H9 (cell line): Measurements from ENCODE around the gene ALKBH8. TPM values are rescaled to one million over a fixed set of nuclear protein-coding genes. Genes with fewer than 3 reads are reported as not detected.

ENCODE experiments used
- DNase-seq: peaks from one replicate; pipeline ENCODE4 v3.0.0-alpha.2; 2017
- H2AFZ ChIP-seq: one replicate; pipeline ENCODE4 v1.6.1; 2013; ENCODE audit warnings: mild to moderate bottlenecking, low read length, control low read depth, moderate library complexity
- H2AK5ac ChIP-seq: 2 replicates; pipeline ENCODE4 v1.6.1; 2013; ENCODE audit warnings: low read length, control low read depth, mixed read lengths; ENCODE audit not compliant: insufficient read length
- H2BK120ac ChIP-seq: one replicate; pipeline ENCODE4 v1.6.1; 2013; ENCODE audit warnings: low read depth, mild to moderate bottlenecking, low read length, control low read depth, inconsistent platforms; ENCODE audit not compliant: poor library complexity, severe bottlenecking
- H2BK12ac ChIP-seq: 2 replicates; pipeline ENCODE4 v1.6.1; 2013; ENCODE audit warnings: low read length, control low read depth, mixed read lengths, low read depth; ENCODE audit not compliant: insufficient read length
- H2BK15ac ChIP-seq: 2 replicates; pipeline ENCODE4 v1.6.1; 2013; ENCODE audit warnings: low read depth, low read length, control low read depth
- H2BK20ac ChIP-seq: one replicate; pipeline ENCODE4 v1.6.1; 2013; ENCODE audit warnings: low read depth, mild to moderate bottlenecking, low read length, control low read depth, inconsistent platforms; ENCODE audit not compliant: poor library complexity, severe bottlenecking
- H2BK5ac ChIP-seq: 2 replicates; pipeline ENCODE4 v1.6.1; 2013; ENCODE audit warnings: low read length, control low read depth, mixed read lengths; ENCODE audit not compliant: insufficient read length
- H3K14ac ChIP-seq: 2 replicates; pipeline ENCODE4 v1.6.1; 2013; ENCODE audit warnings: low read length, control low read depth; ENCODE audit not compliant: insufficient read depth
- H3K18ac ChIP-seq: 2 replicates; pipeline ENCODE4 v1.6.1; 2013; ENCODE audit warnings: low read depth, mild to moderate bottlenecking, mixed read lengths, low read length, control low read depth; ENCODE audit not compliant: insufficient read length
- H3K23ac ChIP-seq: 2 replicates; pipeline ENCODE4 v1.6.1; 2013; ENCODE audit warnings: low read length, control low read depth, mixed read lengths, low read depth; ENCODE audit not compliant: insufficient read length
- H3K23me2 ChIP-seq: 2 replicates; pipeline ENCODE4 v1.6.1; 2013; ENCODE audit warnings: low read depth, mild to moderate bottlenecking, mixed read lengths, low read length, control low read depth; ENCODE audit not compliant: insufficient read length, poor library complexity, severe bottlenecking
- H3K27ac ChIP-seq: 2 replicates; pipeline ENCODE4 v1.5.1; 2013; ENCODE audit warnings: low read length, control low read depth, mixed read lengths, low read depth; ENCODE audit not compliant: insufficient read length
- H3K27me3 ChIP-seq: 2 replicates; pipeline ENCODE4 v1.6.1; 2013; ENCODE audit warnings: low read length, control low read depth, inconsistent platforms; ENCODE audit not compliant: insufficient read depth
- H3K4ac ChIP-seq: 2 replicates; pipeline ENCODE4 v1.6.1; 2013; ENCODE audit warnings: low read depth, mild to moderate bottlenecking, control low read depth, inconsistent platforms, low read length, moderate library complexity
- H3K4me1 ChIP-seq: 2 replicates; pipeline ENCODE4 v1.6.1; 2013; ENCODE audit warnings: low read length, control low read depth, inconsistent platforms; ENCODE audit not compliant: insufficient read depth
- H3K4me2 ChIP-seq: 2 replicates; pipeline ENCODE4 v1.6.1; 2013; ENCODE audit warnings: low read length, control low read depth, mixed read lengths; ENCODE audit not compliant: insufficient read length, insufficient read depth
- H3K56ac ChIP-seq: 2 replicates; pipeline ENCODE4 v1.6.1; 2013; ENCODE audit warnings: low read depth, mild to moderate bottlenecking, mixed read lengths, low read length, control low read depth; ENCODE audit not compliant: insufficient read length
- H3K79me1 ChIP-seq: 2 replicates; pipeline ENCODE4 v1.6.1; 2013; ENCODE audit warnings: low read depth, mild to moderate bottlenecking, moderate library complexity, low read length, control low read depth, inconsistent platforms; ENCODE audit not compliant: insufficient read depth, poor library complexity, severe bottlenecking
- H3K79me2 ChIP-seq: 2 replicates; pipeline ENCODE4 v1.6.1; 2013; ENCODE audit warnings: low read length, control low read depth, inconsistent platforms; ENCODE audit not compliant: insufficient read depth
- H3K9ac ChIP-seq: 2 replicates; pipeline ENCODE4 v1.6.1; 2013; ENCODE audit warnings: low read length, control low read depth, mixed read lengths; ENCODE audit not compliant: insufficient read length; ENCODE audit errors: extremely low read depth
- H3K9me3 ChIP-seq: one replicate; pipeline ENCODE4 v1.6.1; 2013; ENCODE audit warnings: low read depth, low read length, inconsistent platforms; ENCODE audit not compliant: control insufficient read depth
- H3T11ph ChIP-seq: one replicate; pipeline ENCODE4 v1.6.1; 2013; ENCODE audit warnings: mild to moderate bottlenecking, low read length, control low read depth, inconsistent platforms
- H4K20me1 ChIP-seq: one replicate; pipeline ENCODE4 v1.6.1; 2013; ENCODE audit not compliant: control insufficient read depth, insufficient read length, insufficient read depth
- H4K5ac ChIP-seq: 2 replicates; pipeline ENCODE4 v1.6.1; 2013; ENCODE audit warnings: low read depth, mild to moderate bottlenecking, mixed read lengths, low read length, control low read depth; ENCODE audit not compliant: insufficient read length
- H4K8ac ChIP-seq: replicated peaks from 2 replicates; pipeline ENCODE4 v1.6.1; 2013; ENCODE audit warnings: low read length, control low read depth, mixed read lengths, low read depth; ENCODE audit not compliant: insufficient read length
- H4K91ac ChIP-seq: 2 replicates; pipeline ENCODE4 v1.6.1; 2013; ENCODE audit warnings: low read depth, mild to moderate bottlenecking, moderate library complexity, mixed read lengths, low read length, control low read depth; ENCODE audit not compliant: insufficient read length
- H3K27ac Mint-ChIP-seq, 3 experiments: 2 replicates in 2 of 3; 3 replicates in 1 of 3; pipeline ENCODE4 v1.8.0; 2020 to 2021; ENCODE audit warnings: mixed read lengths in 3 of 3, mild to moderate bottlenecking in 1 of 3, moderate library complexity in 1 of 3
- H3K27me3 Mint-ChIP-seq: 2 replicates; pipeline ENCODE4 v1.8.0; 2021; ENCODE audit warnings: low read depth, mild to moderate bottlenecking, moderate library complexity, mixed read lengths
- H3K36me3 Mint-ChIP-seq, 3 experiments: 2 replicates in 2 of 3; 3 replicates in 1 of 3; pipeline ENCODE4 v1.8.0; 2020 to 2021; ENCODE audit warnings: low read depth in 3 of 3, mixed read lengths in 3 of 3; ENCODE audit not compliant: insufficient read depth in 1 of 3
- H3K4me1 Mint-ChIP-seq, 2 experiments: 2 replicates each; pipeline ENCODE4 v1.8.0; 2020; ENCODE audit warnings: mixed read lengths in 2 of 2
- H3K4me3 Mint-ChIP-seq, 2 experiments: 2 replicates in 1 of 2; 3 replicates in 1 of 2; pipeline ENCODE4 v1.8.0; 2020 to 2021; ENCODE audit warnings: mild to moderate bottlenecking in 2 of 2, mixed read lengths in 2 of 2, moderate library complexity in 1 of 2
- H3K9me3 Mint-ChIP-seq, 2 experiments: 2 replicates in 1 of 2; 3 replicates in 1 of 2; pipeline ENCODE4 v1.8.0; 2020; ENCODE audit warnings: mild to moderate bottlenecking in 2 of 2, mixed read lengths in 2 of 2, moderate library complexity in 1 of 2
- CTCF ChIP-seq: fragments of 200-600 bp; sonication (generic); conservative IDR thresholded peaks from 3 replicates; pipeline ENCODE4 v1.8.0; 2021; ENCODE audit warnings: antibody characterized with exemption, mild to moderate bottlenecking
- WGBS: extraction: QIAGEN DNeasy Blood & Tissue Kit; methylation state at CpG from one replicate; pipeline ENCODE4 v1.1.7; 2013; ENCODE audit warnings: missing lambda C conversion rate, low lambda C conversion rate, mixed read lengths; ENCODE audit not compliant: insufficient read length; ENCODE audit errors: extremely low coverage; 5-methylcytosine and 5-hydroxymethylcytosine counted together
- total RNA-seq: library from RNA; stranded (reverse); gene quantifications from 2 replicates; pipeline ENCODE4 v1.2.1, GENCODE V29; 2021

Gene ALKBH8
- total RNA-seq, 1 experiment from 2014 or later: 12.7 TPM

DNA sequence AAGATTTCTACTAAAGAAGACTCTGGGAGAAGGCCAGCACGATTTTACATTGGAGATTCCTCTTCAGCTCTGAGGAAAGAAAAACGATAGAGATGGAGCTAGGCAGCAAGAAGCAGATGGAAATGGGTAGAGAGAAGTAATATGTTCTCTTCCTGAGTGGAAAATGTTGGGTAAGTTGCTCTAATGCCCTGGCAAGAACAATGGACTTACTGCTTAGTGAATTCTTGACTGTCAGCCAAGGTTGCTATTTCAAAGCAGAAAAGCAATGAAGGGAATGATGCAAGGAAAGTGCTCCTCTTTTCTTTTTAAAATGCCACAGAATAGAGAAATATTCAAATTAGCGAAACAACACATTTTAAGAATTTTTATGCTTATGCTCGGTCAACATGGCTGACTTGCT is 69.5 kb downstream of the ALKBH8 start:
- no CpG with 5 or more reads among the region's 4 CpGs for WGBS
- Mint-ChIP-seq H3K9me3 (peaks cover 2 to 5% of the 10 kb centered on the region in 2 experiments; a peak in 3 of 5 replicates), H3K27me3 (no peaks in the 10 kb centered on the region)

More for the DNA sequence above, 69.5 kb downstream of the ALKBH8 start:
- no peak overlapping the region for H3T11ph ChIP-seq
- H4K5ac ChIP-seq: no peak overlapping the region
- no peak overlapping the region for H4K8ac ChIP-seq
- no peak for DNase-seq
- H2AFZ ChIP-seq: no peak overlapping the region
- no peak overlapping the region for H3K23ac ChIP-seq
- H3K18ac ChIP-seq: no peak overlapping the region
- Mint-ChIP-seq H3K36me3 (peaks cover 1 to 7% (median 5%) of the 10 kb centered on the region in 3 experiments; a peak in 6 of 7 replicates), H3K4me1 (no peaks in the 10 kb centered on the region), H3K4me3 (no peak overlapping the region), H3K27ac (no peak overlapping the region)
- H3K9me3 ChIP-seq: no peaks in the 10 kb centered on the region
- H3K14ac ChIP-seq: no peak overlapping the region
- no peaks in the 10 kb centered on the region for H4K20me1 ChIP-seq
- H3K9ac ChIP-seq: no peak overlapping the region
- H3K27me3 ChIP-seq: no peaks in the 10 kb centered on the region
- H4K91ac ChIP-seq: no peak overlapping the region
- H2BK12ac ChIP-seq: no peak overlapping the region
- no peak overlapping the region for H2BK15ac ChIP-seq
- no peak overlapping the region for H3K4ac ChIP-seq
- no peak overlapping the region for H2AK5ac ChIP-seq
- H2BK20ac ChIP-seq: no peak overlapping the region
- H3K4me1 ChIP-seq: no peaks in the 10 kb centered on the region
- H3K27ac ChIP-seq: no peak overlapping the region
- no peaks in the 10 kb centered on the region for H3K23me2 ChIP-seq
- H3K56ac ChIP-seq: no peak overlapping the region
- no peaks in the 10 kb centered on the region for H3K79me2 ChIP-seq
- no peak overlapping the region for H2BK5ac ChIP-seq
- H3K79me1 ChIP-seq: no peaks in the 10 kb centered on the region
- no peak for TF ChIP-seq CTCF
- no peak overlapping the region for H3K4me2 ChIP-seq
- no peak overlapping the region for H2BK120ac ChIP-seq
